Left kidney (tissue), 8 donors: Measurements from ENCODE around the gene DHRS11. TPM values are rescaled to one million over a fixed set of nuclear protein-coding genes. Genes with fewer than 3 reads are reported as not detected.
A peak's percentile ranks its signal among the peaks of the same experiment; 100 is the strongest.

Experiments used
- DNase-seq: peaks from one replicate; pipeline ENCODE4 v3.0.0-alpha.2; 2013
- long read RNA-seq, 8 donors: transcript quantifications; one replicate each; lab custom pipeline, GENCODE V29; 2026
- polyA plus RNA-seq: library from polyadenylated mRNA; unstranded; fragments of 120-200 nt; gene quantifications from one replicate; pipeline ENCODE4 v1.2.1, GENCODE V29; 2013; ENCODE audit not compliant: insufficient read length

Gene DHRS11
- polyA plus RNA-seq, result 28.8 TPM
- long read RNA-seq, donor 1, full-length matches to known transcripts, result 28 of 28 reads
- long read RNA-seq, donor 1, partial matches to known transcripts, result 0 of 28 reads
- long read RNA-seq, donor 1, other reads (novel, unspliced or antisense), result 0 of 28 reads
- long read RNA-seq, donor 2, full-length matches to known transcripts, result 21 of 21 reads
- long read RNA-seq, donor 2, partial matches to known transcripts, result 0 of 21 reads
- long read RNA-seq, donor 2, other reads (novel, unspliced or antisense), result 0 of 21 reads
- long read RNA-seq, donor 3, full-length matches to known transcripts, result 21 of 21 reads
- long read RNA-seq, donor 3, partial matches to known transcripts, result 0 of 21 reads
- long read RNA-seq, donor 3, other reads (novel, unspliced or antisense), result 0 of 21 reads
- long read RNA-seq, donor 4, full-length matches to known transcripts, result 4 of 4 reads
- long read RNA-seq, donor 4, partial matches to known transcripts, result 0 of 4 reads
- long read RNA-seq, donor 4, other reads (novel, unspliced or antisense), result 0 of 4 reads
- long read RNA-seq, donor 5, full-length matches to known transcripts, result 22 of 22 reads
- long read RNA-seq, donor 5, partial matches to known transcripts, result 0 of 22 reads
- long read RNA-seq, donor 5, other reads (novel, unspliced or antisense), result 0 of 22 reads
- long read RNA-seq, donor 6, full-length matches to known transcripts, result 19 of 19 reads
- long read RNA-seq, donor 6, partial matches to known transcripts, result 0 of 19 reads
- long read RNA-seq, donor 6, other reads (novel, unspliced or antisense), result 0 of 19 reads
- long read RNA-seq, donor 7, full-length matches to known transcripts, result 18 of 24 reads
- long read RNA-seq, donor 7, partial matches to known transcripts, result 6 of 24 reads
- long read RNA-seq, donor 7, other reads (novel, unspliced or antisense), result 0 of 24 reads
- long read RNA-seq, donor 8, full-length matches to known transcripts, result 3 of 3 reads
- long read RNA-seq, donor 8, partial matches to known transcripts, result 0 of 3 reads
- long read RNA-seq, donor 8, other reads (novel, unspliced or antisense), result 0 of 3 reads

GRCh38 chr17:36591434-36592315 lies at the start of gene DHRS11:
Gene DHRS11 (plus strand): TSS chr17:36591879. CDS start chr17:36592010, 131 bp downstream.
- DNase-seq, result peak; percentile 78

GRCh38 chr17:36542755-36543154 lies 48.9 kb upstream of the DHRS11 start:
- no peak for DNase-seq

GRCh38 chr17:36544044-36544306 lies 47.7 kb upstream of the DHRS11 start:
- DNase-seq, result peak; percentile 41

GRCh38 chr17:36544307-36545076 lies 47.2 kb upstream of the DHRS11 start, which contains the start of gene GGNBP2:
Gene GGNBP2 (plus strand): TSS chr17:36544919. CDS start chr17:36545725, 806 bp downstream.
- peak; percentile 92 for DNase-seq

DNA sequence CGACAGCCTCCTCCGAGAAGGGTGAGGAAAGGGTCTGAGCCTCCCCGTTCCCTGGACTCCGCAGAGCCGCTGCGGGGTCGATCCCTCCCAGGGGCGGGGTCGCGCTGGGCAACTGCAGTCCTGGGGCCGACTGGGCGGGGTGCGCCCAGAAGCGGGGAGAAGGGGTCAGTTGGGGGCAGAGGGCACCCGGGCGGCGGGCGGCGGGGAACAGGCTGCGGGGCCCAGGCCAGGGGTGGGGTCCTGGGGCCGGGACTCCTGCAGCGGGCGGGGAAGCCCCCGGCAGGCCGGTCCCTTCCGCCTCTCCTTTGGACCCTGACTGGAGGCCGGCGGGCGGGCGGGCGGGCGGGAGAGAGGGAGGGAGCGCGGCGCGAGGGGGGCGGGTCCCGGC lies 46.6 kb upstream of the DHRS11 start:
- DNase-seq, result no peak

DNA sequence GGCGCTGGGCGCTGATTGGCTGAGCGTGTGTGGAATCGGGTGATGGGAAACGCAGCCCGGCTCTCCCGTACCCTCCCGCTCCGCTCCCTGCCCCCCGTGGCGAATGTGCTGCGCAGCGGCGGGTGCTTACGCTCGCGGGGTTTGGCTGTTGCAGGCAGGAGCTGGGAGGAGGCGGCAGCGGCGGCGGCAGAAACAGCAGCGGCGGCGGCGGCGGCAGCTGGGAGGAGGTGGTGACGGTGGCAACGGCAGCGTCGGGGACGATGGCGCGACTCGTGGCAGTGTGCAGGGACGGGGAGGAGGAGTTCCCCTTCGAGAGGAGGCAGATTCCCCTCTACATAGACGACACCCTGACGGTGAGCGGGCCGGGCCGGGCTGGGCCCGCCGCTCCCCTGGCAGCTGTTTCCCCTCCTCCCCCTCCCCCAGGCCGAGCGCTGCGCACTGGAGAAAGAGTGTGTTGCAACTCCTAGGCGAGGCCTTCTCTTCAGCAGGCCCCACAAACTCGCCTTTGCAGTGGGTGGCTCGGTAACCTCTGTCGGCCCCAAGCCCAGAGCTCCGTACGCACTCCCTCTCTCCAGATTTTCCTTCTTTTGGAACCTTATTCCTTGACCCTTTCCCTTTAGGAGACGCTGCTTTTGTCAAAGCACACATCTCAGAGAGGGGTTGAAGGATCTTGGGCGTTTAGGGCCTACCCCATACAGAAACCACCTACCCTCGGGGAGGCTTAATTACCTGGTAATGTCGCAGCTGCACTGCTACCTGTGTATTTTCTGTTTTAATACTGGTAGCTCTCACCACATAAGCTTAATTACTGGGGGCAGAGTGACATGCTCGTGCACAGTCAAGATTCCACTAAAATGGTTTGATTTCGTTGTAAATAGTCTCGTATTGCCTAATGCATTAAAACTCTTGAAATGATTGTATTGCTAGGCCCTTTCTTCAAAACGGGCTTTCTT lies 45.9 kb upstream of the DHRS11 start:
- DNase-seq, result peak; percentile 97

GRCh38 chr17:36546418-36547093 lies 45.1 kb upstream of the DHRS11 start:
- DNase-seq, result no peak

GRCh38 chr17:36547776-36548175 lies 43.9 kb upstream of the DHRS11 start:
- no peak for DNase-seq

GRCh38 chr17:36550491-36551417 lies 40.9 kb upstream of the DHRS11 start:
- DNase-seq, result no peak

DNA sequence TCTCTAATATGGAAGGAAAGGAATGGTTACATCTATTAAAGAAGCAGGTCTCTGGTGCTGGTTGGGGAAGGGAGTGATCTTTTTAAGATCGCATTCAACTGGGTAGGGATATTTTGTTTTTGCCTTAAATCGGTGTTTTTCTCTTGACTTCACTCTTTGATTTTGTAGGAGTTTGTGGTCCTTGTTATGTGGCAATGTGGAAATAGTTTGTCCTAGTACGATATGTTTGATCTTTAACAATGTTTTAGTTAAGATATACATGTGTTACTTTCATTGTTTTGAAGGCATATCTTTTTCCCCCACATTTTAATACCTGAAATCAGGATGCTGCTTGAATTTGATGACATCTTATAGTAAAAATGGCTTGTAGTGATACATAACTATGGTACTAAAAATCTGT lies 38.2 kb upstream of the DHRS11 start:
- no peak for DNase-seq

- DNase-seq, result no peak
Observed at GRCh38 chr17:36566081-36566480, 25.6 kb upstream of the DHRS11 start.

DNA sequence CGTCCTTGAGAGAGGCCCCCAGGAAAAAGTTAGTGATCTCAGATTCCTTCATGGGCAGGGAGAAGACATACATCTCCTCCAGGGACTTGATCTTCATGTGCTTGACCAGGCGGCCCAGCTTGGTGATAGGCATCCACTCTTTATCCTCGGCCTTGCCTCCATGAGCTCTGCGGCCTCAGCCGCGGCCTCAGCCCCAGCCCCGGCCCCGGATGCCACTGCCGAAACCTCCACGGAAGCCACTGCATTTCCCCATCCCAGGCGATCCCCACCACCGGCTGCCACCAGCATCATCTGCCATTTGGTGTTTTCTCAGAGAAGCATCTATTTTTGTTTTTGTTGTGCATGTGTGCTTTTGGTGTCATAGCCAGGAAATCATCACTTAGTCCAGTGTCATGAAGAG lies 16.7 kb upstream of the DHRS11 start:
- no peak for DNase-seq

- DNase-seq, result no peak
Observed at GRCh38 chr17:36576793-36577192, 14.9 kb upstream of the DHRS11 start.

GRCh38 chr17:36578671-36579070 lies 13.0 kb upstream of the DHRS11 start:
- no peak for DNase-seq

- DNase-seq, result no peak
Observed at GRCh38 chr17:36583787-36584186, 7.9 kb upstream of the DHRS11 start.

DNA sequence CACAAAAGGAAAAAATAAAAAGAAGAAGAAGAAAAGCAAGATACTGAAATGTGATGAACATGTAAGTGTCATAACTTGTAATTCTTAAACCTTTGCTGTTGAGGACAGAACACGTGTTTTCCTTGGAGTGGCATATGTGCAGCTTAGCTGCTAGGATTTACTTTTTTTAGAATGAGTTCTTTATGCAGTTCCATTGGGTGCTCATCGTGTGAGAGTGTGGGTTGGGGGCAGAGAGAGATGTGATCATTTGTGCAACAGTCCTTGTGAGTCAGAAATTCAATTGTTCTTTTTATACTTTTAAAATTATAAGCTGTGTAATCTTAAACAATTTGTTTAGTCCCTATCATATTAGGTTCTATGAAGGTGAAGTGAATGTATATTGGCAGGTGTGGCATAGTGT lies 5.5 kb upstream of the DHRS11 start:
- DNase-seq, result no peak

DNA sequence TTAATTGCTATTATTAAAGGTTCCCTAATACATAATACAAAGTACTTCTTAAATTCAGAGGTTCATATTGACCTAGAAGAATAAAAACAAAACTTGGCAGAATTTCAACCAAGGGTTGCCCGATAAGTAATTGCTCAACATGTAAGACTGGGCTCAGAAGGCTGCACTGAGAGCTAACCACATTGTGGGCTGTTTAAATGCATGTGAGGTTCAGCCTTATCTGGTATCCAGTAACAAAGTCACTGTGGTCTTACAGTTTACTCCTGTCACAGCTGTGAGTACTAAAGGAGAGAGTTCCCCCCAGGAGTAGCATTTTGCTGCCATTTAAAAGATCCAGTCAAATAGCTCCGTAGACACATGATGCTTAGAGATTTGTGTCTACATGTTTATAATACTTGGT lies 1.6 kb upstream of the DHRS11 start:
- no peak for DNase-seq

DNA sequence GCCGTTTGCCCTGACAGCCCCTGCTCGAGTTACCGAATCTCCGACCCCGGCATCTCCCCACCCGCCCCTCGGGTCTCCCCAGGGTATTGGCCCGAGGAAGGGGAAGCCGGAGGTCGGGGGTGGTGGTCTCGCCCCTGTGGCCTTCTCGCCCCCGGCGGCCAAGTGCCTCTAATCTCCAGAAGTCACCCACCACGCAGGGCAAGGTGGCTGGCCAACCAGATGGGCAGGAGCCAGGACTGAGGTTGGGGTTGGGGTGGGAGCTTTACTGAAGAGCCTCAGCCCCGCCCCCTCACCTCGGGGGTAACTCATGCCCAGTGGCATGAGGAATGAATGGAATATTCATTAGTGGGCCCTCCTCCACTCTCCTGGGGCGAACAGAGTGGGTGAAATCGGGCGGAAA lies 637 bp downstream of the DHRS11 start:
- DNase-seq, result no peak
